ENCODE data around the gene PDAP1. TPM values are rescaled to one million over a fixed set of nuclear protein-coding genes. Genes with fewer than 3 reads are reported as not detected.

PDAP1 gene
- total and polyA plus RNA-seq, 2 of the 13 experiments (the other 11 are each of a cell fraction or from before 2014, with no cell fraction given), result 13.0 to 100 TPM

DNA sequence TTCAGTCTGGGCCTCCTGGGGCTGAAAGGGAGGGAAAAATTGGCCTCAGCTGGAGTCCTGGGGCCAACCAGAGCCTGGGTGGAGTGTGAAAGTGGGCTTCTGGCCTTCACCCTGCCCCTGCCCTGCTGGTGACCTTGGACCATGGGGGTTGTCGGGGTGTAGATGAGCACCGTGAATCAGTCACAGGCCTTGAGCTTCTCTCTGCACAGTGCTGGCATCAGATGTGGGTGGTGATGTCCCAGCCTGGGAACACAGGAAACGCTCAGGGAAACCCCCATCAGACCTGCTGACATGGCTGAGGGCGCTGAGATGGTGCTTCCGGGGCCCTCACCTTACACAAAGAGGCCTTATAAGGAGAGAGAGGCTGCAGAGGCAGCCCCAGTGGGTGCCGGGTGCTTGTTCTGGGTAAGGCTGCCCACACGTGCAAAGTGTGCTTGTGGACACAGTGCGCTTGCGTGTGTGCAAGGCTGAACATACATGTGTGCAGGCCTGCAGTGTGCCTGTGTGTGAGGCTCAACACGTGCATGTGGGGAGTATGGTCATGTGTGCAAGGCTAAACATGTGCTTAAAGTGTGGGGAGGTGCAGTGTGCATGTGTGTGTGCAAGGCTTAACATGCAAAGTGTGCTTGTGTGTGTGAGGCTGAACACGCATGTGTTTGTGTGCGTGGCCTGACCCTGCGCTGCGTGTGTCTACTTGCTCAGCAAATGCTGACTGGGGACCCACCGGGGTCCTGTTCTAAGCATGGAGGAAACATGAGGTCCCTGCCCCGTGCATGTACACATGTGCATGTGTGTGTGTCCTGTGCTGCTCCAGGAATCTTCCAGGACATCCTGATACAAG lies 27.4 kb downstream of the PDAP1 start (continued):
- TF ChIP-seq, protein P1, sequence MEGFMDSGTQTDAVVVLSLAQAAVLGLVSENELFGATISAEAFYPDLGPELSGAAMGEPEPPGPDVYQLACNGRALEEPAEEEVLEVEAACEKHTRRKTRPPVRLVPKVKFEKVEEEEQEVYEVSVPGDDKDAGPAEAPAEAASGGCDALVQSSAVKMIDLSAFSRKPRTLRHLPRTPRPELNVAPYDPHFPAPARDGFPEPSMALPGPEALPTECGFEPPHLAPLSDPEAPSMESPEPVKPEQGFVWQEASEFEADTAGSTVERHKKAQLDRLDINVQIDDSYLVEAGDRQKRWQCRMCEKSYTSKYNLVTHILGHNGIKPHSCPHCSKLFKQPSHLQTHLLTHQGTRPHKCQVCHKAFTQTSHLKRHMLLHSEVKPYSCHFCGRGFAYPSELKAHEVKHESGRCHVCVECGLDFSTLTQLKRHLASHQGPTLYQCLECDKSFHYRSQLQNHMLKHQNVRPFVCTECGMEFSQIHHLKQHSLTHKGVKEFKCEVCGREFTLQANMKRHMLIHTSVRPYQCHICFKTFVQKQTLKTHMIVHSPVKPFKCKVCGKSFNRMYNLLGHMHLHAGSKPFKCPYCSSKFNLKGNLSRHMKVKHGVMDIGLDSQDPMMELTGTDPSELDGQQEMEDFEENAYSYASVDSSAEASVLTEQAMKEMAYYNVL (CRISPR knock-in tag; IDR thresholded peaks at IDR 0.05; ENCODE audit: borderline replicate concordance), result no peak
- TF ChIP-seq PATZ1 (CRISPR knock-in tag; IDR thresholded peaks at IDR 0.05), result peak; percentile 41; the same call in 1 of the 2 replicates
- no peak for TF ChIP-seq PLRG1 (conservative IDR thresholded peaks at IDR 0.05)
- TF ChIP-seq RXRA (CRISPR knock-in tag; IDR thresholded peaks at IDR 0.05), result peak; percentile 83; the same call in 1 of the 2 replicates
- TF ChIP-seq TEAD3 (CRISPR knock-in tag; optimal IDR thresholded peaks at IDR 0.05; ENCODE audit: borderline replicate concordance), result peak; percentile 16
- TF ChIP-seq CHD4 (IDR thresholded peaks at IDR 0.05; ENCODE audit: borderline replicate concordance, low read length), result no peak
- no peak for TF ChIP-seq NFATC3 (CRISPR knock-in tag; IDR thresholded peaks at IDR 0.05)
- TF ChIP-seq MAFF (IDR thresholded peaks at IDR 0.05; ENCODE audit: low read depth, low read length), result no peak
- no peak for TF ChIP-seq ZSCAN12 (CRISPR knock-in tag; IDR thresholded peaks at IDR 0.05)
- TF ChIP-seq RARA (CRISPR knock-in tag; IDR thresholded peaks at IDR 0.05), result peak; percentile 87
- no peak for TF ChIP-seq ZNF607 (CRISPR knock-in tag; IDR thresholded peaks at IDR 0.05; ENCODE audit: borderline replicate concordance)
- no peak for TF ChIP-seq SRSF4 (IDR thresholded peaks at IDR 0.05; ENCODE audit: low read depth, low read length, poor library complexity, severe bottlenecking)
- no peak for TF ChIP-seq ATF3 (CRISPR knock-in tag; IDR thresholded peaks at IDR 0.05)
- no peak for TF ChIP-seq NR0B2 (CRISPR knock-in tag; IDR thresholded peaks at IDR 0.05)
- 0 out of 2 replicates have a peak, but pooled peaks have one; percentile 26 for TF ChIP-seq ZSCAN21 (CRISPR knock-in tag; IDR thresholded peaks at IDR 0.05; ENCODE audit: borderline replicate concordance)
- TF ChIP-seq ZIK1 (CRISPR knock-in tag; IDR thresholded peaks at IDR 0.05; ENCODE audit: borderline replicate concordance, low read depth), result peak; percentile 42; the same call in 1 of the 2 replicates
- no peak for TF ChIP-seq ATF4 (CRISPR knock-in tag; IDR thresholded peaks at IDR 0.05)
- peak; percentile 40 for TF ChIP-seq ZFY (CRISPR knock-in tag; IDR thresholded peaks at IDR 0.05)
- TF ChIP-seq NFIB (CRISPR knock-in tag; IDR thresholded peaks at IDR 0.05; ENCODE audit: borderline replicate concordance), result no peak
- peak; percentile 50; the same call in 1 of the 2 replicates for TF ChIP-seq ELF1 (CRISPR knock-in tag; IDR thresholded peaks at IDR 0.05)
- TF ChIP-seq, protein P2, sequence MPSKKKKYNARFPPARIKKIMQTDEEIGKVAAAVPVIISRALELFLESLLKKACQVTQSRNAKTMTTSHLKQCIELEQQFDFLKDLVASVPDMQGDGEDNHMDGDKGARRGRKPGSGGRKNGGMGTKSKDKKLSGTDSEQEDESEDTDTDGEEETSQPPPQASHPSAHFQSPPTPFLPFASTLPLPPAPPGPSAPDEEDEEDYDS (CRISPR knock-in tag; IDR thresholded peaks at IDR 0.05), result no peak
- no peak for TF ChIP-seq NFYB (CRISPR knock-in tag; IDR thresholded peaks at IDR 0.05)
- TF ChIP-seq KLF12 (CRISPR knock-in tag; IDR thresholded peaks at IDR 0.05; ENCODE audit: borderline replicate concordance), result no peak
- no peak; the same call in 1 of the 2 replicates for TF ChIP-seq ZMYM3 (CRISPR knock-in tag; IDR thresholded peaks at IDR 0.05)
